ENCODE measurements around the gene CEP63.
"Not testable (repeated sequence)": the region's sequence is repeated elsewhere in the genome, so short reads cannot be mapped to it uniquely, and the experiment has no call there.

DNA sequence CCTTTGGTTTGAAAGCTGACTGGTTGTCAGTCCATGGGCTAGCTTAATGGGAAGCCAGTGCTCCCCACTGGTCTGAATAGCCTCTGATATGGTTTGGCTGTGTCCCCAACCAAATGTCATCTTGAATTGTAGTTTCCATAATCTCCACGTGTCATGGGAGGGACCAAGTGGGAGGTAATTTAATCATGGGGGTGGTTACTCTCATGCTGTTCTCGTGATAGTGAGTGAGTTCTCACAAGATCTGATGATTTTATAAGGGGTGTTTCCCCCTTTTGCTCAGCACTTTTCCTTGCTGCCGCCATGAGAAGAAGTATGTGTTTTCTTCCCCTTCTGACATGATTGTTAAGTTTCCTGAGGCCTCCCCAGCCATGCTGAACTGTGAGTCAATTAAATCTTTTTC lies 109.1 kb downstream of the CEP63 start:
- TF ChIP-seq, protein P1, sequence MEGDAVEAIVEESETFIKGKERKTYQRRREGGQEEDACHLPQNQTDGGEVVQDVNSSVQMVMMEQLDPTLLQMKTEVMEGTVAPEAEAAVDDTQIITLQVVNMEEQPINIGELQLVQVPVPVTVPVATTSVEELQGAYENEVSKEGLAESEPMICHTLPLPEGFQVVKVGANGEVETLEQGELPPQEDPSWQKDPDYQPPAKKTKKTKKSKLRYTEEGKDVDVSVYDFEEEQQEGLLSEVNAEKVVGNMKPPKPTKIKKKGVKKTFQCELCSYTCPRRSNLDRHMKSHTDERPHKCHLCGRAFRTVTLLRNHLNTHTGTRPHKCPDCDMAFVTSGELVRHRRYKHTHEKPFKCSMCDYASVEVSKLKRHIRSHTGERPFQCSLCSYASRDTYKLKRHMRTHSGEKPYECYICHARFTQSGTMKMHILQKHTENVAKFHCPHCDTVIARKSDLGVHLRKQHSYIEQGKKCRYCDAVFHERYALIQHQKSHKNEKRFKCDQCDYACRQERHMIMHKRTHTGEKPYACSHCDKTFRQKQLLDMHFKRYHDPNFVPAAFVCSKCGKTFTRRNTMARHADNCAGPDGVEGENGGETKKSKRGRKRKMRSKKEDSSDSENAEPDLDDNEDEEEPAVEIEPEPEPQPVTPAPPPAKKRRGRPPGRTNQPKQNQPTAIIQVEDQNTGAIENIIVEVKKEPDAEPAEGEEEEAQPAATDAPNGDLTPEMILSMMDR (IDR thresholded peaks at IDR 0.05; ENCODE audit: control extremely low read depth in 1 of 3, insufficient read depth in 1 of 3, low read depth in 1 of 3, low read length in 3 of 3) = not testable (repeated sequence)
- TF ChIP-seq EZH2 (IDR thresholded peaks at IDR 0.05; ENCODE audit: low read depth, low read length, severe bottlenecking); SP2 (IDR thresholded peaks at IDR 0.05; ENCODE audit: low read length); POLR2AphosphoS5 (IDR thresholded peaks at IDR 0.05; ENCODE audit: low read depth, low read length); YY1 (IDR thresholded peaks at IDR 0.05; ENCODE audit: low read depth, low read length); RFX5 (IDR thresholded peaks at IDR 0.05; ENCODE audit: borderline replicate concordance, low read depth, low read length); RAD21 (IDR thresholded peaks at IDR 0.05 in 1 of 2, conservative IDR thresholded peaks at IDR 0.05 in 1 of 2; ENCODE audit: low read depth in 2 of 2, low read length in 2 of 2); CEBPB (IDR thresholded peaks at IDR 0.05; ENCODE audit: low read depth, low read length); EP300 (IDR thresholded peaks at IDR 0.05; ENCODE audit: borderline replicate concordance in 1 of 2, low read depth in 2 of 2, low read length in 2 of 2); GABPA (IDR thresholded peaks at IDR 0.05; ENCODE audit: borderline replicate concordance, insufficient read depth, low read length); NRF1 (IDR thresholded peaks at IDR 0.05; ENCODE audit: low read depth, low read length); KDM1A (IDR thresholded peaks at IDR 0.05; ENCODE audit: borderline replicate concordance, low read length): not testable (repeated sequence)

All from H1 (cell line).